Stimulated activated CD4-positive, alpha-beta T cell treated with anti-CD3 and anti-CD28 coated beads, TNF-alpha, amount 100 ng/mL, for 24 hours (primary cell): ENCODE measurements around the gene GALNT16.

Experiments used
- DNase-seq, 3 experiments: peaks; one replicate each; pipeline ENCODE4 v3.0.0-alpha.2; 2020; ENCODE audit warnings: low read depth in 3 of 3

GALNT16 gene

DNA sequence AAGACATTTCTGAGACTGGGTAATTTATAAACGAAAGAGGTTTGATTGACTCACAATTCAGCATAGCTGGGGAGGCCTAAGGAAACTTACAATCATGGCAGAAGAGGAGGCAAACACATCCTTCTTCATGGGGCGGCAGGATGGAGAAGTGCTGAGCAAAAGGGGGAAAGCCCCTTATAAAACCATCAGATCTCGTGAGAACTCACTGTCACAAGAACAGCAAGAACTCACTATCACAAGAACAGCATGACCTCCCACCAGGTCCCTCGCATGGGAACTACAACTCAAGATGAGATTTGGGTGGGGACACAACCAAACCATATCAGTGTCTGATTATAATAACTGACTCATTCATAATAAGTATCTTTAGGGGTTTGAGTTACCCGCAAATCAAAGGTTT lies 144.9 kb downstream of the GALNT16 start:
- no peak for DNase-seq

DNA sequence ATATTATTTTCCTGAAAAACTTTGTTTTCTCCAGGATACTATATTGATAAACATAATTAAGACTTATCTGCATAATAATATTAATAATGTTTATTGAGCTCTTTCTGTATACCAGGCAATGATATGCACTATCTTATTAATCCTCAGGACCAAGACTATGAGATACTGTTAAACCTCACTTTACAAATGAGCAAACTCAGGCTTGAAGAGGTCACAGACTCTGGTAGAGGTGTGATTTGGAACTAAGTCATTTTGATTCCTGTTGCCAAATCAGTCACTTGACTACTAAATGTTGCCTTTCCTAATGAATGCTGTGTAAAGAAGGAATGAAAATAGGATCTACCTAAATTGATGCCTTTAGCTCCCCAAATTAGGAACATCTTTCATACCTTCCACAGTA lies 145.8 kb downstream of the GALNT16 start:
- DNase-seq, result no peak
